Gastrocnemius medialis (tissue), 4 donors: ENCODE measurements around the gene HOXA4.

Source experiments
- POLR2A ChIP-seq, 2 donors: fragments of 450-650 bp; IDR thresholded peaks; one replicate each; pipeline ENCODE4 v1.6.1; 2017; ENCODE audit warnings: antibody characterized with exemption in 2 of 2, mild to moderate bottlenecking in 2 of 2, moderate library complexity in 2 of 2
- TF ChIP-seq, protein P1 (sequence below), 5 experiments: fragments of 450-650 bp in 3 of 5; fragments of 200-600 bp in 2 of 5; sonication (generic) in 2 of 5; IDR thresholded peaks in 4 of 5; conservative IDR thresholded peaks in 1 of 5; 1 replicate in 4 of 5; 2 replicates in 1 of 5; pipeline ENCODE4 v1.5.1; 2016 to 2019; ENCODE audit warnings: antibody characterized with exemption in 5 of 5, mild to moderate bottlenecking in 3 of 5, moderate library complexity in 3 of 5

DNA sequence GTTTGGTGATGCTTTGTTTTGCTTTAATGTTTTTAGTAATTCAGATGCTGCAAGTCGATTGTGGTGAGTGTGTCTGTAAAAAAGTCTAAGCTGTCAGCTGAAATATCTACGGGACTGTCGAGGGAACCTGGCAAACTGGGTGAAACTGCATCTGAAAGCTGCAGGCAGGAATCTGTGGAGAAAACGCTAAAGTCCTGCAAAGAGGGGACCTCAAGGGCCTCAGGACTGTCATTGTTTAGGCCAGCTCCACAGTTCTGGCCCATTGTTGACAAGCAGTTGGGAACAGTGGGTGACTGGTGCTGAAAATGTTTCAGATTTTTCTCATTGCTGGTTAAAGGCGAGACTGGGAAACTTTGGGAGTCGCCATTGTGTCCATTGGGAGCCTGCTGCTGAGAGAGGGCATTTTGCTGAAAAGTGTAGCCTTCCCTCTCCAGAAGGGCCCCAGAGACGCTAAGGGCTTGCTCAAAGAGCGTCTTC is 29.8 kb downstream of the HOXA4 start:
- TF ChIP-seq, protein P1, sequence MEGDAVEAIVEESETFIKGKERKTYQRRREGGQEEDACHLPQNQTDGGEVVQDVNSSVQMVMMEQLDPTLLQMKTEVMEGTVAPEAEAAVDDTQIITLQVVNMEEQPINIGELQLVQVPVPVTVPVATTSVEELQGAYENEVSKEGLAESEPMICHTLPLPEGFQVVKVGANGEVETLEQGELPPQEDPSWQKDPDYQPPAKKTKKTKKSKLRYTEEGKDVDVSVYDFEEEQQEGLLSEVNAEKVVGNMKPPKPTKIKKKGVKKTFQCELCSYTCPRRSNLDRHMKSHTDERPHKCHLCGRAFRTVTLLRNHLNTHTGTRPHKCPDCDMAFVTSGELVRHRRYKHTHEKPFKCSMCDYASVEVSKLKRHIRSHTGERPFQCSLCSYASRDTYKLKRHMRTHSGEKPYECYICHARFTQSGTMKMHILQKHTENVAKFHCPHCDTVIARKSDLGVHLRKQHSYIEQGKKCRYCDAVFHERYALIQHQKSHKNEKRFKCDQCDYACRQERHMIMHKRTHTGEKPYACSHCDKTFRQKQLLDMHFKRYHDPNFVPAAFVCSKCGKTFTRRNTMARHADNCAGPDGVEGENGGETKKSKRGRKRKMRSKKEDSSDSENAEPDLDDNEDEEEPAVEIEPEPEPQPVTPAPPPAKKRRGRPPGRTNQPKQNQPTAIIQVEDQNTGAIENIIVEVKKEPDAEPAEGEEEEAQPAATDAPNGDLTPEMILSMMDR (IDR thresholded peaks at IDR 0.05 in 4 of 5, conservative IDR thresholded peaks at IDR 0.05 in 1 of 5): no peak
- TF ChIP-seq POLR2A (IDR thresholded peaks at IDR 0.05): no peak
